Ramos (cell line): ENCODE measurements around the gene LARGE1.

ENCODE experiments used
- in situ Hi-C: fragments of 300-500 bp; cut with MboI; formaldehyde crosslinking; loops from one replicate; pipeline ENCODE4 v1.14.3; 2022; ENCODE audit warnings: low sequenced_read_pairs; ENCODE audit not compliant: unreplicated experiment

LARGE1 gene

DNA sequence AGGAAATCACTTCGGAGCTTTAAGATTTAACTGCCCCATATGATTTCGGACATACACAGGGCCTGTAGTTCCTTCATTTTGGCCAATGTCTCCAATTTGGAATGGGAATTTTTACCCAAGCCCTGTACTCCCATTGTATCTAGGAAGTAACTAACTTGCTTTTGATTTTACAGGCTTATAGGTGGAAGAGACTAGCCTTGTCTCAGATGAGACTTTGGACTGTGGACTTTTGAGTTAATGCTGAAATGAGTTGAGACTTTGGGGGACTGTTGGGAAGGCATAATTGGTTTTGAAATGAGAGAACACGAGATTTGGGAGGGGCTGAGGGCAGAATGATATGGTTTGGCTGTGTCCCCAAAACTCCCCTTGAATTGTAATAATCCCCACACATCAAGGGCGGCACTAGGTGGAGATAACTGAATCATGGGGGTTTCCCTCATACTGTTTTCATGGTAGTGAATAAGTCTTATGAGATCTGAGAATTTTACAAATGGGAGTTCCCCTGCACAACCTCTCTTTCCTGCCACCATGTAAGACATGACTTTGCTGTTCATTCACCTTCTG, 130.5 kb downstream of the LARGE1 start:
- in situ Hi-C loops: no loop called here

DNA sequence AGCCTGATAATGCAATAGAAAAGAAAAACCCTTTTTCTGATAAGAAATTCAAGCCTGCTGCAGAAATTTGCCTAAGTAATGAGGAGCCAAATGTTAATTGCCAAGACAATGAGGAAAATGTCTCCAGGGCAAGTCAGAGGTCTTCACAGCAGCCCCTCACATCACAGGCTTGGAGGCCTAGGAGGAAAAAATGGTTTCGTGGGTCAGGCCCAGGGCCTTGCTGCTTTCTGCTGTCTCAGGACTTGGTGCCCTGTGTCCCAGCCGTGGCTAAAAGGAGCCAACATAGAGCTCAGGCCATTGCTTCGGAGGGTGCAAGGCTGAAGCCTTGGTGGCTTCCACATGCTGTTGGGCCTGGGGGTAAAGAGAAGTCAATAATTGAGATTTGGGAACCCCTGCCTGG, 131.3 kb downstream of the LARGE1 start:
- in situ Hi-C loops: no loop called here

DNA sequence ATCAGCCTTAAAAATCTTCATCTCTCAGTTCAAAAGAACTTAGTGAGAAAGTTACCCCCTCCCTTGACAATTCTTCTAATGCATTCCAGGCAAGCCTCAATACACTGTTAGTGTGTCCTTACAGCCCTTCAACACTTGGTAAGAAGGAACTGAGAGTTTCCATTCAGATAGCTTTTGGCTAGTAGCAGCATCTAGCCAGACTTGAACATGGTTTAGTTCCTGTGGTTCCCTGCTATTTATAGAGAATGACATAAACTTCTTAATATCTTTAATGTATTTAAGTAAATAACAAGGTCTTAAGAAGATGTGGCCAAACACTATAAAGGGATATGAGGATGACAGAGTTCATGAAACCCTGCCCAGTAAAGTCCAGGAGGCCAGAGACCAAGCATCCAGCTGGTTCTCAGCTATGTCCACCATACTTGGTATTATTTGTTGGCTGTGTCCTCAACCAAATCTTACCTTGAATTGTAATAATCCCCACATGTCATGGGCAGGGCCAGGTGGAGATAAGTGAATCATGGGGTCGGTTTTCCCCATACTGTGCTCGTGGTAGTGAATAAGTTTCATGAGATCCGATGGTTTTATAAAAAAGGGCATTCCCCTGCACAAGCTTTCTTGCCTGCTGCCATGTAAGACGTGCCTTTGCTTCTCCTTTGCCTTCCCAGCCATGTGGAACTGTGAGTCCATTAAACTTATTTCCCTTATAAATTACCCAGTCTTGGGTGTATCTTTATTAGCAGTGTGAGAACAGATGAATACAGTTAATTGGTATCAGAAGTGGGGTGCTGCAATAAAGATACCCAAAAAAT, 132.4 kb downstream of the LARGE1 start:
- in situ Hi-C loops: no loop called here

DNA sequence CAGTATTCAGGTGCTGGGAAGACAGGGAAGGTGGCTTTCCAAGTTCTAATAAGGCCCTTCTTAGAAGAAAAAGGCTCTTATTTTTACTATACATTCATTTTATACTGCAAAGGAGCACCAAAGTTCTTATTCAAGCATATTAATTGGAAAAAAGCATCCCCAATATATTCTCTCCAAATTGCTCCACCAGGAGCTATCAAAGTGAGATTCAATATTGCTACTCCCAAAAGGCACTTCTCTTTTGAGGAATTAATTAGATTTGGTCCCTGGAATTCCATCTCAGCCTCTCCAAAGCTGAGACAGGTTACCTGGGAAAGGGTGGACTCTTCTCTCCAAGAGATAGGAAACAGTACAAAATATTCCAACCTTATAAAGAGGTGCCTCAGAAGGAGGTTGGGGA, 134.1 kb downstream of the LARGE1 start:
- in situ Hi-C loops: no loop called here

DNA sequence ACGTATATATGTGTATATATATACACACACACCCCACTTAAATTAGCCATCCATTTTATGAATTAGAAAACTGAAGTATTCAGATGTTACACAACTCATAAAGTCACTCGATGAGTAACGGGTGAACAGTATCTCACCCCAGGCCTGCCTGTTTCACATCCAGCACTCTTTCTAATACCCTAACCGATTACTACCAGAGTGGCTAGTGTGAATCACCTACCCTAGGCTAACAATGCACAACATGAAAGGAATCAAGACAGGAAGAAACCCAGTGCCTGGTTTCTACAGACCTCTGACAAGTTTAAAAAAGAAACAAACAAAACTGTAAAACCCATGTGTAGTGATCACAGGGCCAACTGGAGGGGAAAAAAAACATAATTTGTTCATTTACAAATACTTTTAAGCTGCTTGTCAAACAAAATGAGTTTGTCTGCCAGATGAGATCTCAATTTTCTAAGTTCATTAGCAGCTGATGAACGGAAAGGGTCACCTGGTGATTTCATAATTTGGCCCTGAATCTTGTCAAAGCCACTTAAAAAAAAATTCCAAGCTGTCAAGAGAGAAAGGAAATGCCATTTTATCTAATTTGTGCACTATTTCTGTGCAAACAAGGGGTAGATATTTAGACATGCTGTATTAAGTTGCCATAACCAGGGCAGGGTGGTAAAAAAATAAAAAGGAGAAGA, 134.8 kb downstream of the LARGE1 start:
- in situ Hi-C loops: no loop called here

GRCh38 chr22:33781411-33781810, 138.9 kb downstream of the LARGE1 start:
- in situ Hi-C loops: no loop called here

DNA sequence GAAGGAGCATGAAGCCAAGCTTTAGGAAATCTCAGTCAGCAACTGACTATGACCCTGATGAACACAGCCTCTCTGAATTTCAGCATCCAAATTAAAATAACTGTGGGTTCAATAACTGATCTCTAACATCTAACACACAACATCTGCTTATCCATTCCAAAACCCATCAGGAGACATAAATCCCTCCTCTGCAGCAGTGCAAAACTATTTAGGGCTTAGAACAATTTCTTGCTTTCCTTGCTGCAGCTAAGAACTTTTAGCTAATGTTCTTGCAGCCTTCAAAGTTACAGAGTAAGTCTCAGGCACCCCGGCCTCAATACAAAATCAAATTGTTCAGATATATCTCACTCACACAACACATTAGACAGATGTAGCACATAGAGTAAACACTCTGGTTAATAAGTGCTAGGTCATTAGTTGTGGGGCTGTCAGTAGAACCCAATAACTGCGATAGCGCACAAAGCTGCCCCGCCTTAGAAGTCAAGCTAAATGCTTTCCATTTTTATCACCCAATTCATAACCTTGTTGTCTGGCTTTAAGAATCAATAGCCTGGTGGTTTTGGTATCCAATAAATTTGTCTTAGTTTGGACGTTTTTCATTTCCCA, 139.6 kb downstream of the LARGE1 start:
- in situ Hi-C loops: no loop called here

DNA sequence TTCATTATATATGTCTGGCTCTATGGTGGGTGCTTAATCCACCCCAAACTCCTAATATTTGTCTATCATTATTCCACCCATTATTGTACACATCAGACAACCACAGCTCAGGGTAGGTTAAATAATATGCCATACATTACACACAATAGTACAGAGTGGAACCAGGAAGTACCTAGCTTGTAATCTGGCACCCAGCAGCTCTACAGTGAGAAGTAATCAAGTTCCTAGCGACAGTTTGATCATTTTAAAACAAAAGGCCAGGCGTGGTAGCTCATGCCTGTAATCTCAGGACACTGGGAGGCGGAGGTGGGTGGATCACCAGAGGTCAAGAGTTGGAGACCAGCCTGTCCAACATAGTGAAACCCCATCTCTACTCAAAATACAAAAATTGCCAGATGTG, 141.0 kb downstream of the LARGE1 start:
- in situ Hi-C loops: no loop called here

DNA sequence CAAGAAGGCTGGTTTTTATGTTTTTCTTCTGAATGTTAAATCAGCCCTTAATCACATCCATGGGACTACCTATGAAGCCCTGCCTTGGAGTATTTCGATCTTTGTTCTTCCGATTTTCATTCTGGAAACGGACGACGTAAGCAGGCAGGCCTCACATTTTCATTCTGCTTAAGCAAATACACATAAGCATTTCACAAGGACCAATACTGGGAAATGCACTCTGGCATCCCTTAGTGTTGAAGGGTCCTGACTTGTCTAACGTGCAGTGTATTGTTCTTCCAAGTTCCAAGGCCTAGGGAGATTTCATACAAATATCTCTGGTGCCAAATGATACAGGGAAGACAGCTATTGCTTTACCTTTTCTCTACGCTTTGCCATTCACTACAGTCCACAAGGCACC, 143.8 kb downstream of the LARGE1 start:
- in situ Hi-C loops: no loop called here

DNA sequence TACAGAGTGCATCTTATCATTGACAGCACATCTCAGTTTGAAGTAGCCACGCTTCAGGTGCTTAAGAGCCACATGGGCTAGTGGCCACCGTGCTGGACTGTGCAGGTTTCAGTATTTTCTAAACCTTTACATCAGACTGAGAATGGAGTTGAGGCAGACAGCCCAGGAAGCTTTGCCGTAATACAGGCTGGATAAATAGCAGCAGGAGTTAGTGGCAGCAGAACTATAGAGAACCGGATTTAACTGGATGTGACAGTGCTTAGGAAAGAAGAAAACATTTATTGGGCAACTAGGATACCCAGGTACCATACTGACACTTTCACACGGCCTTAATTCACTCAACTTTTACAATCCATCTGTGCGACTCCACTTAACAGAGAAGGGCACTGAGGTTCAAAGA, 145.5 kb downstream of the LARGE1 start:
- in situ Hi-C loops: no loop called here

GRCh38 chr22:33772745-33773144, 147.5 kb downstream of the LARGE1 start:
- in situ Hi-C loops: no loop called here

GRCh38 chr22:33771136-33771535, 149.1 kb downstream of the LARGE1 start:
- in situ Hi-C loops: no loop called here

DNA sequence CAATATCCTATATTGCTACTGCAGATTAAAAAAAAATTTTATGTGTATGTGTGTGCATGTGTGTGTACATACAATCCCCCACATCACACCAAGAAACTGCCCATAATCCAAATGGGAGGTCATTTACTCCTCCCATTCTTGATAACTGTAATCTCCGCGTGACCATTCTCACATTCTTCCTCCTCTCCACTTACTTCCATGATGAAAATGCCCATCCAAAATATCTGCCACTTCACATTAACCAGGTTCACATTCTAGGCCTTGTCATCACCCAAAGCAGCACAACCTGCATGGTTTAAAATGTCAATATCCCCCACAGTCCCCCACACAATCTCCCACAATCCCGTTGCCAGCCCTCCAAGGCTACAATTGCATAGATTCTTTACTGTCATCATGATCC, 149.6 kb downstream of the LARGE1 start:
- in situ Hi-C loops: no loop called here

- in situ Hi-C loops: no loop called here
Observed at GRCh38 chr22:33766091-33766490, 154.2 kb downstream of the LARGE1 start.

DNA sequence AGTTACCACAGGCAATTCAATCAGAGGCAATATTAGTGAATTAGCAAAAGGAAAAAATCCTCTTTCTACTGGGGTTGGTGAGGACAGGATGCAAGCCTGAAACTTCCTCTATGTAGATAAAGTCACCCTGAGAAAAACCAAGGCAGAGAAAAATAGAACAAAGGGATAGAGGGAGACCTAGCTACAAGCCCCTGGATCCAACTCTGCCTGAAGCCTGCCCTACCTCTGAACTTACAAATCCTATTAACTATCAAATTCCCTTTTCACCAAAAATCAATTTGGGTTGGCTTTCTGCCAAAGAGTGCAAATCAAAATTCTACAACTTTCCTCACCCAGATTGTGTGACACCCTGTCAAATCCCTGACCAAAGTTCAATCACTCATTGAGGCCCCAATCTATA, 161.3 kb downstream of the LARGE1 start:
- in situ Hi-C loops: no loop called here

DNA sequence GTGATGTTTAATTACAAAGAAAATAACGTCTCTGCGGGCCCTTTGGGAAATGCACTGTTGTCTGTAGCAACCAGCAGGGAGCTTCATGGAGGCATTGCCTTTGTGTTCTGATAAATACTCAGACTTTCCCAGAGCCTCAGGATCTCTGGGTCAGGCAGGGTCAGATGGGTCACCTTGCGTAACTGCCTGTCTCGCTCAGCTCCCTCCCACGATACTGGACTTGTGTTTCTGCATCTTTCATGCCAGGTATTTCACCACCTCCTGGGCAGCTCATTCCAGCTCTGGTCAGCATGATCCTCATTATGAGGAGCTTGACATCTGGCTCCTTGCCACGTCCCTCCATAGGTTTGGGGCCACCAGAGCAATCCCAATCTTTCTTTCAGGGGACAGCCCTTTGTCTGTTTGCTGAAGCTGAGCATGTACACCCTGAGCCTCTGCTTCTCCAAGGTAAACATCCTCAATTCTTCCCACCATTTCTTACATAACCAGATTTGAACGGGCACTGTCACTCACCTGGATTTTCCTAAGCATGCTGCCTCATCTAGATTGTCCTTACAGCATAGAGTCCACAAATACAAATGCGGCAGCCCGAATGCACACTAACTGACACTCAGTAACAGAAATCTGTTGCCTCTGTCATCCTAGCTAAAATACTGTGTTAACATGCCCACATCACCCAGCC, 162.3 kb downstream of the LARGE1 start:
- in situ Hi-C loops: no loop called here

DNA sequence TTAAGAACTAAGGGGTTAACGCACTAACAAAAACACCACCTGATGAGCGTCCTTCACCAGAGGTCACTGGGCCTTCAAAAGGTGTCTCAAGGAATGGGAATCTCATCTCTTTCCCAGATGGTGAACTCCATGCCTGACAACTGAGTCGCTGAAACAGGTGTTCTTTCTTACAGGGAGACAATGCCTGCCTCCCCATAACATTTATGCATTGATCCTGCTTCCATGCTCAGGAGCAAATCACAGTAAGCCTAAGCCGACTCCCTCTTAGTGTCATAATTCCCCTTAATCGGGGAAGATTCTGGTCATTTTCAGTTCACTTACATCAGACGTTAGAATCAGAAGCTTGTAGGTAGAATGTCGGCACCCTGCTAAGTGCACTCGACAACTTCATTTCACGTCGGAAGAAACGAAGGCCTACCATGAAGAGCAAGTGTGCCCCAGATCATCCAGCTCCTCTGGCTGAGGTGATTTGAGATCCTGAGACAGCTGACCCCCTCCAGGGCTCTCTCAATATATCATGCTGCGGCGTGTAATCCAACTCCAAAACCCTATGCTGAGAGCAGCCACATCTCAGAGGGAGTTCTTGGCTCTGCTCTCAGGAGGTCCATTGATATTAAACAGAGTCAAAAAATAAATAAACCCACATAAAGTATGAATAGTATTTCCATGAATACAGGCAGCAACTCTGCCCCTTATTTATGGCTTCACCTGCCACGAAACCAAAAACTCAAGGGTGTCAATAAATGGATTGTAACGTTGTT, 163.1 kb downstream of the LARGE1 start:
- in situ Hi-C loops: no loop called here

- in situ Hi-C loops: no loop called here
Observed at GRCh38 chr22:33756508-33756949, 163.7 kb downstream of the LARGE1 start.

DNA sequence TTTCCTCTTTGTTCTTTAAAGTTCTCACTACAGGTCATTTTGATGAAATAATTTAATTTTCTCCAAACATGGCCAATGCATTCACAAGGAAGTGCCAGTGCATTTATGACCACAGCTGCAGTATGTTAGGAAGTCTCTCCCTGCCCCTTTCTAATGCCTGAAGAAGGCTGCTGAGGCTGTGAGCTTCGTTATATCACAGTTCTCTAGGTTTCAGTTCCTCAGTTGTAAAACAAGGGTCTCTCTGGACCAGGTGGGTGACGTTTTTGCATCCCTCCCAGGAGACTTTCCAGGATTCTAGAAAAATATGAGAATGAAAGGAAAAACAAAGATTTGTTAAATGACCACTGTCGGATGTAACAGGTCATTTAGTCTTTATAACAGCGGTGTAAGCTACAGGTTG, 171.6 kb downstream of the LARGE1 start:
- in situ Hi-C loops: no loop called here
